Measurements from ENCODE around the gene CDC14B.

CDC14B gene

DNA sequence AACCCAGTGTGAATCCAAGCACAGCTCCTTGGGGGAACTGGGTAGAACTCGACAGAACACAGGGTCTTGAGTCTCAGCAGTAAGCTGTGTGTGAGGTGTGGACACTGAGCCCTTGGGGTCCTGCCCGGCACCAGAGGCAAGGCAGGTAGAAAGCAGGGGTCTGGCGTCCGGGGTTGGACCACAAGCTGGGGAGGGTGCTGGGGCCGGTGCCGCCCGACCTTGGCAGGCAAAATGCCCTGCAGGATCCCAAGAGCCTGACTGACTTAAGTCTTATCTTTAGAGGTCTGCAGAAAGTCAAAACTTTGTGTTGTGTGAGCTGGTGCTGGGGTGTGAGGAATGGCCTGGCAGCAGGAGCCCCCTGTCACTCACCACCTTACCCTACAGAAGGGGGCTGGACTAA lies 120.4 kb downstream of the CDC14B start:
- DNase-seq = no peak

DNA sequence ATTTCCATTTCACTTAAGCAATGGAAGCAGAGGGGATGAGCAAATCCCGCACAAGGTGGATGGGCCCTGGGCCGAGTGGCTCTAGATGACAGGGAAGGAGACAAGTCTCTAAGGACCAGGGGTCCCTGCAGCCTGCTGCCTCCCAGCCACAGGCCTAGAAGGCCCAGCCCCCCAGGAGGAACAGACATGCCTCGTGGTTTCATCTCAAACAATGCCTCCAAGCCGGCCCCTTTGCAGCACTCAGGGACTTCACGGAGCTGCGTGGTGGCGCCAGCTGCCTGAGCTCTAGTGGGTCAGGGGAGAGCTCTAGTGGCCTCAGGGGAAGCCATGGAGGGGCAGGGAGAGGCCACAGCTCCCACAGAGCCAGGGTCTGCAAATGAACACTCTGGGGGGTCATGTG lies 120.8 kb downstream of the CDC14B start:
- no peak for DNase-seq

- DNase-seq = no peak
These were observed 122.6 kb downstream of the CDC14B start for GRCh38 chr9:96497117-96497399.

DNA sequence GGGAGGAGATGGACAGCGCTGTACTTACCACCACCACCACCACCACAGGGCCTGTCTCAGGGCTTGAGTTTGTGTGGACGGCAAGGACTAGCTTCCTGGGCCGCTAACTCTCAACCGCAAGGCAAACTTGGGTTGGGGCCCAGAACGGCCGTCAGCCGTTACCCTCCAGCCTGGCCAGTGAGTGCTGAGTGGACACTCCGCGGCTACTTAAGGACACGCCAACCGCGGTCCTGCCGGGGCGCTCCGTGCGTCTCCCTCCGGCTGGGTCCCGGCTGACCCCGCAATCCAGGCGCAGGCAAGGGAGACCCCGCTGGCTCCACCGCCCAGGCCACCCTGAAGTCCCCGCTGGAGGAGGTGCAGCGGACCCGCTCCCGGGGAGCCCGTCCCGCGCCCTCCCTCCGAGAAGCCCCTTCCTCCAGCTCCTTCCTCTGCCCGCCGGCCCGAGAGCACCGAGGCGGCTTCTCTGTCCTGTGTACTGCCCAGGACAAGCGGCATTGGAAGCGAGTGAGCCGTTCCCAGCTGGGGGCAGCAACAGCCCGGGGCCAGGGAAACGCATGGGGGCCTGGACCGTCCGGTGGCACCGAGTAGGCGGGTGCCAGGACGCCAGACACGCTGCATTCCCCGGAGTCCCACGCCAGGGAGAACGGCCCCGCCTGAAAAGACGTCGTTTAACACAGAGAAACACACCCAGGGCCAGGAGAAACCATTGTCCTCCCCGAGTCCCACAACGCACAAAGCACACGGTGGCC lies 123.1 kb downstream of the CDC14B start:
- no peak for DNase-seq

- no peak for DNase-seq
These were observed 124.3 kb downstream of the CDC14B start for GRCh38 chr9:96495341-96495740.

- no peak for DNase-seq
These were observed 125.3 kb downstream of the CDC14B start for GRCh38 chr9:96494215-96494800.

DNA sequence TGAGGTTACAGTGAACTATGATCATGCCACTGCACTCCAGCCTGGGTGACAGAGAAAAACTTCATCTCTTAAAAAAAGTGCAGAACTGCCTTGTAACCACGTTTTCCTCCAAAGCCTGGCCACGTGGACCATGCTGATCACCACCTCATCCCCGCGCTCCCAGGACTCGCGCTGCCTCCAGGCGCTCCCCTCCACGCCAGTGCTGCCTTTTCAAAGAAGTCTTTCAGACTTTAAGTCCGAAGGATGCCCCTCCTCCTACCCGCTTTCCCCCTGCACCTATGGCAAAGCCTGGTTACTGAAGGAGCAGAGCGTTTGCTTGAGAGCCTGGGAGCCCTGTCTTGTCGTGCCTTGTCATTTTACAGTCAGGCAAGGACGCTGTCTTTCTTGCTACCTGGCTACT lies 125.9 kb downstream of the CDC14B start:
- DNase-seq = no peak

GRCh38 chr9:96492993-96493531 lies 126.6 kb downstream of the CDC14B start:
- no peak for DNase-seq

GRCh38 chr9:96491880-96492525 lies 127.6 kb downstream of the CDC14B start:
- no peak for DNase-seq

- no peak for DNase-seq
These were observed 128.4 kb downstream of the CDC14B start for GRCh38 chr9:96491079-96491879.

DNA sequence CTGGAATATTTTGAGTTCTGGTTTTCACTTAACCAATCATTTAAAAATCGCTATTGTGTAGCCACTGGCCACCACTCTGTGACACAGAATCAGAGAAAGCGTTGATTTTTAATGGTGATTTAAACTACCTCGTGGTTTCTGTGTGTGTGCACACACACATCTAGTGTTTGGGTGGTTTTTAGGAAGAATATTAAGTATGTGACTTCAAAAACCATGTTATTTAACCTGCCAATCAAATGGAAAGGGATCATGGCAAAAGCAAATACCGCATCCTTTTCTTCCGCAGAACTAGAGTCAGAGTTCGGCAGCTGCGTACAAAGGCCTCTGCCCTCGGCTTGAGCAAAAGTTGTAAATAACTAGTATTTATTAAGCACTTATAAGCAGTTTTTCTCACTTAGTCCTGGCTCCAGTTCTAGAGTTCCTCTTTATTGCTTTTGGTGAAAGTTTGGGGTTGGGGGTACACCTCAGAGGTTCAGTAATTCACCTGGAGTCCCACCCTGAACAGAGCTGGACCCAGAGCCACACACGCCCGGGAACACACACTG lies 129.0 kb downstream of the CDC14B start:
- DNase-seq = no peak

GRCh38 chr9:96489482-96489979 lies 130.1 kb downstream of the CDC14B start:
- no peak for DNase-seq

DNA sequence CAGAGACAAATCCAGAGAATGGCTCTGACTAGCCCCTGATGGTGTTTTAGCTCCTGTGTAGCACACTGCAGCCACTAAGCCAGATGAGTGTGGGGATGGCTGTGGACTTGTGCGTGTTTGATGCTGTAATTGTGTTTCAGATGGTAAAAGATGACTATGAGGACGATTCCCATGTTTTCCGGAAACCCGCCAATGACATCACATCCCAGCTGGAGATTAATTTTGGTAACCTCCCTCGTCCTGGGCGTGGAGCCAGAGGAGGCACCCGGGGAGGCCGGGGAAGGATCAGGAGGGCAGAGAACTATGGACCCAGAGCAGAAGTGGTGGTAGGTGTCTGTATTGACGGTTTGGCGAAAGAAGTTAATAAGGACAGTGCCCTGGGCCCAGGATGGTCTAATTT lies 131.7 kb downstream of the CDC14B start:
- no peak for DNase-seq

- no peak for DNase-seq
These were observed 132.6 kb downstream of the CDC14B start for GRCh38 chr9:96487029-96487396.

DNA sequence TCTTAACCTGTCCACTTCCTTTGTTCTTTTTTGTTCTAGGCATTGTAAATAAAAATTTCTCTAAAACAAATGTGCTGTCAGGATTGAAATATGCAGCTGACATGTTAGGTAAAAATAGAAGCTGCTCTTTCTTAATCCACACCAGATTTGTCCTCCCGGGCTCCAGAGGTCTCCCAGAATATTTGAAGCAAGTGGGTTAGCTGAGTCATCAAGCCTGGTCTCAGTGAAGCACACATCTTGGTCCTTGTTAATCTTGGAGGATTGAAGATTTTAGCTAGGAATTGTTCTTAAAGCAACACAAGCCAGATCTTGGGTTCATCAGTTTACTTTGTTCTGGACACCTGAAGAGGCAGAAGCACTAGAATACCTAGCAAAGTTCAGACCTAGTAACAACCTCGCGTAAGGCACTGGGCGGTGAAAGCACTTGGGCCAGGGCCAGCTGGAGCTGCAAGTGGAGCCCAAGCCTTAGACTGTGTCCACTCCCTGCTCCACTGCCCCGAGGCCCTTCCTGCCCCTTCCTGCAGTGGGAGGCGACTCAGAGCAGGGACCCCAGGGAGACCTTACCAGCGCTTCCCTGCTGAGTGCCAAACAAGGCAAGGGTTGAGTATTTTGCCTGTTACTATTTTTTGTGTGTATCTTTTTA lies 133.1 kb downstream of the CDC14B start:
- DNase-seq = no peak

DNA sequence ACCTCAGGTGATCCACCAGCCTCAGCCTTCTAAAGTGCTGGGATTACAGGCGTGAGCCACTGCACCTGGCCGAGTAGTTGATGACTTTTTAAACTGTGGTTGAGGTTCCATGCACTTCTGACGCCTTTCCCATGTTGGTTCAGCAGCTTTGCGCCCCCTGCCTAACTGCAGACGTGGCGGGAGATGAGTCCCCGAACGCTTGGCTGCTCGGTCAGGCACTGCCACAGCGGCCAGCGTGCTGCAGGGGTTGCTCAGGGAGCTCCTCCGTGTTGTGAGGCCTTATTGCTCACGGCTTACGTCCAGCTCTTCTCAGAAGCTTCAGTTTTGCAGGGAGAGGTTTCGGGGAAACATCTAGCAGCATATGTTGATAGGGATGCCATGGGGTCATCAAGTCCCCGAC lies 134.4 kb downstream of the CDC14B start:
- no peak for DNase-seq

GRCh38 chr9:96484521-96484931 lies 135.1 kb downstream of the CDC14B start:
- no peak for DNase-seq

DNA sequence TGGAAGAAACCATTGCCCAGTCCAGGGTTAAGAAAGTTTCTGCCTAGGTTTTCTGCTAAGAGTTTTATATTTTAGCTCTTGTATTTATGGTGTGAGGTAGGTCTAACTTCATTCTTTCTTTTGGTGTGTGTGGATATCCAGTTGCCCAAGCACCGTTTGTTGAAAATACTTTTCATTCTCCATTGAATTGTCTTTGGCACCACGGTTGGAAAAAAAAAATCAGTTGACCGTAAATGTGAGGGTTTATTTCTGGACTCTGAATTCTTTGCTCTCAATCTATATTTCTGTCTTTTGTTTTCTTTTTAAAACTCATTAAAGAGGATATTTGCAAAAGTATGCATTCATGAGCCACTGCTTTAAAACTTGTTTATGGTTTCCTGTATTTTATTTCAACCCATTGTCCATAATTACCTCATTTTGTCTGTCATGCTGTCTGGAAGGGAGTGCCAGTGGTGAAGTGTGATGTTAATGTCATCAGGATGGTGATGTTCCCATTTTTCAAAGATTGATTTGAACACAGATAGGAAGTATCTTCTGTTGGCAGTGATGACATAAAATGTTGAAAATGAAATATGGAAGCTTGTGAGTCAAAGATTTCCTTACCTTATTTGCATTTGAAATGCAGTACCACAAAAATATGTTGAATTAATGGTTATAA lies 135.8 kb downstream of the CDC14B start:
- no peak for DNase-seq

- no peak for DNase-seq
These were observed 136.4 kb downstream of the CDC14B start for GRCh38 chr9:96483197-96483596.

- no peak for DNase-seq
These were observed 137.2 kb downstream of the CDC14B start for GRCh38 chr9:96482476-96482875.

- DNase-seq = no peak
These were observed 138.9 kb downstream of the CDC14B start for GRCh38 chr9:96480736-96481135.

GRCh38 chr9:96478829-96479371 lies 140.7 kb downstream of the CDC14B start:
- DNase-seq = no peak

Measured in activated CD4-positive, CD25-positive, alpha-beta regulatory T cell treated with anti-CD3 and anti-CD28 coated beads, Interleukin-2, amount 50 U/mL, for 72 hours (primary cell).